ENCODE data around the gene TSHZ1. TPM values are rescaled to one million over a fixed set of nuclear protein-coding genes. Genes with fewer than 3 reads are reported as not detected.
A peak's percentile ranks its signal among the peaks of the same experiment; 100 is the strongest.

The TSHZ1 gene
- total RNA-seq, 4 donors from 2014 or later = 14.1 to 23.3 (median 17.6) TPM

- DNase-seq (ENCODE audit: low spot score in 2 of 2) = peak; percentile 53 to 90
- intact Hi-C loops (cut with DNase I; ENCODE audit: low total_unique reads) = no loop called here
- 0 to 1% methylated on average over 30 to 31 of the region's 65 CpGs for WGBS, 2 donors
- H3K4me3 ChIP-seq (ENCODE audit: low read depth, poor library complexity, severe bottlenecking) = peak overlapping the region; percentile 80
- TF ChIP-seq POLR2A (IDR thresholded peaks at IDR 0.05) = no peak
- no peak for TF ChIP-seq CTCF (IDR thresholded peaks at IDR 0.05)
Measured at GRCh38 chr18:75208155-75208835, 2.3 kb upstream of the TSHZ1 start.

- no peak for TF ChIP-seq POLR2A (IDR thresholded peaks at IDR 0.05)
- no peak for TF ChIP-seq CTCF (IDR thresholded peaks at IDR 0.05)
- no peak for DNase-seq (ENCODE audit: low spot score in 2 of 2)
- intact Hi-C loops (cut with DNase I; ENCODE audit: low total_unique reads) = no loop called here
- WGBS, 2 donors = 0% methylated on average over 20 of the region's 34 CpGs; no CpG with 5 or more reads in 1 of the 2 donors
- peak overlapping the region; percentile 80 for H3K4me3 ChIP-seq (ENCODE audit: low read depth, poor library complexity, severe bottlenecking)
Measured at GRCh38 chr18:75208836-75209128, 1.8 kb upstream of the TSHZ1 start.

- 0 to 1% methylated on average over 34 to 53 of the region's 88 CpGs for WGBS, 2 donors
- H3K4me3 ChIP-seq (ENCODE audit: low read depth, poor library complexity, severe bottlenecking) = peak within 1 kb of the TSS; percentile 80
- intact Hi-C loops (cut with DNase I; ENCODE audit: low total_unique reads) = no loop called here
- TF ChIP-seq POLR2A (IDR thresholded peaks at IDR 0.05) = no peak
- TF ChIP-seq CTCF (IDR thresholded peaks at IDR 0.05) = no peak
- DNase-seq (ENCODE audit: low spot score in 2 of 2) = peak; percentile 84 to 96
Measured at GRCh38 chr18:75209129-75209950, 1.3 kb upstream of the TSHZ1 start, which contains the start of gene PTGR3. TSS of gene PTGR3 (minus strand) at chr18:75209139. CDS start at chr18:75209058, 81 bp downstream.

- no peak for TF ChIP-seq CTCF (IDR thresholded peaks at IDR 0.05)
- TF ChIP-seq POLR2A (IDR thresholded peaks at IDR 0.05) = no peak
- DNase-seq (ENCODE audit: low spot score in 2 of 2) = no peak
- intact Hi-C loops (cut with DNase I; ENCODE audit: low total_unique reads) = no loop called here
- H3K4me3 ChIP-seq (ENCODE audit: low read depth, poor library complexity, severe bottlenecking) = peak overlapping the region; percentile 80
- WGBS, 2 donors = 0% methylated on average over 8 of the region's 8 CpGs
Measured at GRCh38 chr18:75209951-75210258, 692 bp upstream of the TSHZ1 start.

- DNase-seq (ENCODE audit: low spot score in 2 of 2) = no peak
- intact Hi-C loops (cut with DNase I; ENCODE audit: low total_unique reads) = no loop called here
- 0 to 1% methylated on average over 24 to 54 of the region's 64 CpGs for WGBS, 2 donors
- no peak for TF ChIP-seq POLR2A (IDR thresholded peaks at IDR 0.05)
- no peak for TF ChIP-seq CTCF (IDR thresholded peaks at IDR 0.05)
- H3K4me3 ChIP-seq (ENCODE audit: low read depth, poor library complexity, severe bottlenecking) = peak overlapping the region; percentile 78
Measured at GRCh38 chr18:75211002-75211621, 515 bp downstream of the TSHZ1 start.
